ENCODE data around the gene ARL2. TPM values are rescaled to one million over a fixed set of nuclear protein-coding genes. Genes with fewer than 3 reads are reported as not detected.

Gene ARL2
- total RNA-seq, 1 donor from 2014 or later: 47.6 TPM

- Mint-ChIP-seq H3K9me3 (ENCODE audit: unreplicated experiment) (peaks cover 5% of the 10 kb centered on the region), H3K4me3 (ENCODE audit: unreplicated experiment) (no peak overlapping the region), H3K27me3 (ENCODE audit: low read depth, unreplicated experiment) (peaks cover 12% of the 10 kb centered on the region), H3K36me3 (ENCODE audit: low read depth, unreplicated experiment) (no peaks in the 10 kb centered on the region), H3K4me1 (ENCODE audit: low read depth, unreplicated experiment) (peaks cover 9% of the 10 kb centered on the region), H3K27ac (ENCODE audit: unreplicated experiment) (peak overlapping the region; percentile 47)
- Histone ChIP-seq H3K4me3 (ENCODE audit: insufficient read depth, low read depth, low read length) (no peak overlapping the region), H4K20me1 (ENCODE audit: insufficient read depth, low read length) (no peaks in the 10 kb centered on the region), H3K4me2 (ENCODE audit: low read length) (no peak overlapping the region), H3K27me3 (ENCODE audit: insufficient read depth, low read length) (no peaks in the 10 kb centered on the region), H3K27ac (ENCODE audit: low read depth, low read length) (no peak overlapping the region), H3K4me1 (ENCODE audit: insufficient read depth, low read length) (peaks cover 7% of the 10 kb centered on the region), H2AFZ (ENCODE audit: low read depth, low read length) (no peak overlapping the region), H3K9ac (ENCODE audit: low read length) (no peak overlapping the region), H3K36me3 (ENCODE audit: insufficient read depth, low read length) (no peaks in the 10 kb centered on the region), H3K9me3 (ENCODE audit: insufficient read depth, low read depth, low read length) (no peaks in the 10 kb centered on the region), H3K79me2 (ENCODE audit: insufficient read depth, low read length) (no peaks in the 10 kb centered on the region)
- TF ChIP-seq EZH2 (IDR thresholded peaks at IDR 0.05; ENCODE audit: insufficient read depth, low read length): no peak
- TF ChIP-seq, protein P1, sequence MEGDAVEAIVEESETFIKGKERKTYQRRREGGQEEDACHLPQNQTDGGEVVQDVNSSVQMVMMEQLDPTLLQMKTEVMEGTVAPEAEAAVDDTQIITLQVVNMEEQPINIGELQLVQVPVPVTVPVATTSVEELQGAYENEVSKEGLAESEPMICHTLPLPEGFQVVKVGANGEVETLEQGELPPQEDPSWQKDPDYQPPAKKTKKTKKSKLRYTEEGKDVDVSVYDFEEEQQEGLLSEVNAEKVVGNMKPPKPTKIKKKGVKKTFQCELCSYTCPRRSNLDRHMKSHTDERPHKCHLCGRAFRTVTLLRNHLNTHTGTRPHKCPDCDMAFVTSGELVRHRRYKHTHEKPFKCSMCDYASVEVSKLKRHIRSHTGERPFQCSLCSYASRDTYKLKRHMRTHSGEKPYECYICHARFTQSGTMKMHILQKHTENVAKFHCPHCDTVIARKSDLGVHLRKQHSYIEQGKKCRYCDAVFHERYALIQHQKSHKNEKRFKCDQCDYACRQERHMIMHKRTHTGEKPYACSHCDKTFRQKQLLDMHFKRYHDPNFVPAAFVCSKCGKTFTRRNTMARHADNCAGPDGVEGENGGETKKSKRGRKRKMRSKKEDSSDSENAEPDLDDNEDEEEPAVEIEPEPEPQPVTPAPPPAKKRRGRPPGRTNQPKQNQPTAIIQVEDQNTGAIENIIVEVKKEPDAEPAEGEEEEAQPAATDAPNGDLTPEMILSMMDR (IDR thresholded peaks at IDR 0.05; ENCODE audit: insufficient read depth, low read depth, low read length): no peak
- FAIRE-seq (no peak), DNase-seq (ENCODE audit: low read depth) (no peak)
Measured at GRCh38 chr11:64998690-64999431, 15.1 kb upstream of the ARL2 start.

DNA sequence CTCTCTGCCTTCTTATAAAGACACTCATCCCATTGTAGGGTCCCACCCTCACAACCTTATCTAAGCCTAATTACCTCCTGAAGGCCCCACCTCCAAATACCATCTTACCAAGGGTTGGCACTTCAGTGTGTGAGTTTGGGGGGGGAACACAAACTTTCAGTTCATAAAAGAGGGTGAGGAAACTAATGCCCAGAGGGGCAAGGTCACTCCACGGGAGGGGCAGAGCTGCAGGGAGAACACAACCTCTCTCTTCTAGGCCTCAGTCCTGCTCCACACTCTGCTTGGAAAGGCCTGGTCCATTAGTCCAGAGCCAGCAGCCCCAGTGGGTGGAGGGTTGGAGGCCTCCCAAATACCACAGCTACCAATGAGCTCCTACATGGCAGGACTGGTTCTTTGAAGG, 14.5 kb upstream of the ARL2 start:
- no peak for FAIRE-seq
- no peak for TF ChIP-seq EZH2 (IDR thresholded peaks at IDR 0.05; ENCODE audit: insufficient read depth, low read length)
- TF ChIP-seq, protein P1 (IDR thresholded peaks at IDR 0.05; ENCODE audit: insufficient read depth, low read depth, low read length): no peak
- H3K9me3 Mint-ChIP-seq (ENCODE audit: unreplicated experiment): peaks cover 5% of the 10 kb centered on the region

DNA sequence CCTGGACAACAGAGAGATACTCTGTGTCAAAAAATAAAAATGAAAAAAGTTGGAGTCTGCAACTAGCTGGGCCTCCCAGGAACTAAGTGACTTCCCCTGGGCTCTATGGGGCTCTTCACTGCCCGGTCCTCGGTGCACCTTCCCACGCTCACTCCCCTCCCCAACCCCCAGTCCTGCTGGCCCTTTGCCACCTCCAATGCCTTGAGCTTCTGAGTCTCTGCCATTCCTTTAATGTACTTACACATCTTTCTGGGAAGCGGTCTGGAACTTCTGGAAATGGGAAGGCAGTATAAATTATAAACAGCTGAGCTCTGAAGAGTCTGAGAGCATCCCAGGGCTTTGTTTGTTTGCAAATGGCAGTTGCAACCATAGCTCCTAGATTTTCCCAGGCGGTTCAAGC, 11.3 kb upstream of the ARL2 start:
- Mint-ChIP-seq H3K27ac (ENCODE audit: unreplicated experiment) (no peak overlapping the region), H3K36me3 (ENCODE audit: low read depth, unreplicated experiment) (no peaks in the 10 kb centered on the region), H3K4me3 (ENCODE audit: unreplicated experiment) (no peak overlapping the region), H3K27me3 (ENCODE audit: low read depth, unreplicated experiment) (peaks cover 16% of the 10 kb centered on the region), H3K4me1 (ENCODE audit: low read depth, unreplicated experiment) (peaks cover 13% of the 10 kb centered on the region), H3K9me3 (ENCODE audit: unreplicated experiment) (peaks cover 5% of the 10 kb centered on the region)
- FAIRE-seq: no peak
- H3K27me3 ChIP-seq (ENCODE audit: insufficient read depth, low read length): no peaks in the 10 kb centered on the region
- TF ChIP-seq, protein P1 (IDR thresholded peaks at IDR 0.05; ENCODE audit: insufficient read depth, low read depth, low read length): no peak
- TF ChIP-seq EZH2 (IDR thresholded peaks at IDR 0.05; ENCODE audit: insufficient read depth, low read length): no peak
- no peak for DNase-seq (ENCODE audit: low read depth)
- no peak overlapping the region for H3K4me3 ChIP-seq (ENCODE audit: insufficient read depth, low read depth, low read length)
- no peaks in the 10 kb centered on the region for H4K20me1 ChIP-seq (ENCODE audit: insufficient read depth, low read length)
- H3K79me2 ChIP-seq (ENCODE audit: insufficient read depth, low read length): no peaks in the 10 kb centered on the region
- no peaks in the 10 kb centered on the region for H3K36me3 ChIP-seq (ENCODE audit: insufficient read depth, low read length)
- no peak overlapping the region for H2AFZ ChIP-seq (ENCODE audit: low read depth, low read length)
- no peaks in the 10 kb centered on the region for H3K9me3 ChIP-seq (ENCODE audit: insufficient read depth, low read depth, low read length)
- no peak overlapping the region for H3K4me2 ChIP-seq (ENCODE audit: low read length)
- peaks cover 12% of the 10 kb centered on the region for H3K4me1 ChIP-seq (ENCODE audit: insufficient read depth, low read length)
- no peak overlapping the region for H3K9ac ChIP-seq (ENCODE audit: low read length)
- H3K27ac ChIP-seq (ENCODE audit: low read depth, low read length): no peak overlapping the region

More for the DNA sequence above, 14.5 kb upstream of the ARL2 start:
- Histone ChIP-seq H3K9me3 (ENCODE audit: insufficient read depth, low read depth, low read length) (no peaks in the 10 kb centered on the region), H2AFZ (ENCODE audit: low read depth, low read length) (no peak overlapping the region), H3K4me1 (ENCODE audit: insufficient read depth, low read length) (peaks cover 7% of the 10 kb centered on the region), H3K36me3 (ENCODE audit: insufficient read depth, low read length) (no peaks in the 10 kb centered on the region), H3K79me2 (ENCODE audit: insufficient read depth, low read length) (no peaks in the 10 kb centered on the region), H3K9ac (ENCODE audit: low read length) (no peak overlapping the region), H3K27me3 (ENCODE audit: insufficient read depth, low read length) (no peaks in the 10 kb centered on the region), H3K27ac (ENCODE audit: low read depth, low read length) (no peak overlapping the region), H3K4me3 (ENCODE audit: insufficient read depth, low read depth, low read length) (no peak overlapping the region), H3K4me2 (ENCODE audit: low read length) (no peak overlapping the region), H4K20me1 (ENCODE audit: insufficient read depth, low read length) (no peaks in the 10 kb centered on the region)
- Mint-ChIP-seq H3K4me3 (ENCODE audit: unreplicated experiment) (no peak overlapping the region), H3K27me3 (ENCODE audit: low read depth, unreplicated experiment) (peaks cover 9% of the 10 kb centered on the region), H3K36me3 (ENCODE audit: low read depth, unreplicated experiment) (no peaks in the 10 kb centered on the region), H3K27ac (ENCODE audit: unreplicated experiment) (no peak overlapping the region), H3K4me1 (ENCODE audit: low read depth, unreplicated experiment) (peaks cover 9% of the 10 kb centered on the region)
- no peak for DNase-seq (ENCODE audit: low read depth)

Measured in astrocyte (in vitro differentiated cells and primary cell).